GM23248 (cell line): ENCODE results near the gene GBX1.

ENCODE experiments used
- EZH2 ChIP-seq: fragments of 200-600 bp; sonication (generic); IDR thresholded peaks from 2 replicates; pipeline ENCODE4 v1.6.1; 2018; ENCODE audit warnings: antibody characterized with exemption, mild to moderate bottlenecking; ENCODE audit not compliant: insufficient read depth, poor library complexity, severe bottlenecking
- EZH2phosphoT487 ChIP-seq: fragments of 200-600 bp; sonication (generic); IDR thresholded peaks from 2 replicates; pipeline ENCODE4 v1.6.1; 2018; ENCODE audit warnings: antibody characterized with exemption, moderate library complexity, mild to moderate bottlenecking, low read depth; ENCODE audit not compliant: insufficient read depth

GRCh38 chr7:151107882-151108281 lies 59.6 kb downstream of the GBX1 start:
- TF ChIP-seq EZH2 (no peak), EZH2phosphoT487 (no peak)
